ENCODE data around the gene CNIH3.
"Not testable (repeated sequence)": the region's sequence is repeated elsewhere in the genome, so short reads cannot be mapped to it uniquely, and the experiment has no call there.

- TF ChIP-seq CTCF, POLR2A, EP300 (IDR thresholded peaks at IDR 0.05): not testable (repeated sequence)
Observed at GRCh38 chr1:224566492-224566891, 49.6 kb upstream of the CNIH3 start.

All from ovary (tissue), 3 donors.